KBM-7 (cell line): ENCODE data around the gene DUSP28.
"Not testable (repeated sequence)": the region's sequence is repeated elsewhere in the genome, so short reads cannot be mapped to it uniquely, and the experiment has no call there.

ENCODE experiments used
- DNase-seq: peaks from one replicate; pipeline ENCODE4 v3.0.0-alpha.2; 2015
- in situ Hi-C: fragments of 300-500 bp; cut with MboI; formaldehyde crosslinking; loops from 2 replicates; pipeline ENCODE4 v1.14.3; 2020; ENCODE audit warnings: low sequenced_read_pairs, low pct_unique_long_range_greater_than_20kb, mixed read lengths

Gene DUSP28

DNA sequence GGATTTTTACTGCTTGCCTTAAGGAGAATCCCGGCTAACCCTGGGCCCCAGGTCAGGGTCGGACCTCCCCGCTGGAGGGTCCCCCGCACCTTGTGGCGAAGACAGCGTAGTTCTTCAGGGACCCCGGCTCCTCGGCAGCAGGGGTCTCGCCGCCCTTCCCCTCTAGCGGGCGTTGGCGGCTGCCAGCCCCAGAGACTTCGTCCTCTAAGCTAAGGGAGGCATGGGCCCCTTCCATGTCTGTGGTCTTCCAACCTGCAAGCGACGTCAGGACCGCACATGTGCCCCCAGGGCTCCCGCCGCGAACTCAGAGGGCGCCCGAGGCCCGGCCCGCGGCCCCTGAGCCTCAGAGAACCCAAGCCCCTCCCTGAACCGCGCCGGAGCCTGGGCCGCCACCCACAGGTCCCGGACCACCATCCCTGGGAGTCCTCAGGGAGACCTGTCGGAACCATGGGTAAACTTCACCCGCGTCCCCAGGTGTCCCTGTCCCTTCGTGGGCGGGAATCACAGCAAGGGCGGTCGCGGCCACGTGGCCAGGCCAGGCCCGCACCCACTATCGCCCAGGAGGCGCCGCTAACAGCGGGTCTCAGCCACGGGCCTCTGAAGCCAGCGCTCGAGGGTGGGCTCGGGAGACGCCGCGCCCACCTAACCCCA, 2.9 kb upstream of the DUSP28 start:
- no peak for DNase-seq
- in situ Hi-C loops, result no loop called here

DNA sequence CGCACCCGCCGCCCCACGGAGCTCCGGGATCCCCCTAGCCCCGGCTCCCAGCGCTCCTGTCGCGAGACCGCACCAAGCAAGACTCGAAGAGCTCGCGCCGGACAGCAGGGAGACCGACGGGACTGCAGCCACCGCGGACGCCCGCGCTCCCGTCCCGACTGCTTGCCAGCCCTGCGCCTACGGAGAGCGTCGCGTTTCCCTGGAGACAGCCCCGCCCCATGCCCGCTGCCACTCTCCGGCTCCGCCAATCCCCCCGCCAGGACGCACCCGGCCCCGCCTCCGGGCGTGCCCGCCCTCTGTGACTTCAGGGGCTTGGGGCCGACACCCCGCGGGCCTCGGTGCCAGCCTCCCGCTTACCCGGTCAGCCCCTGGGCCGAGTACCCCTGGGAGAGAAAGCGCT, 2.3 kb upstream of the DUSP28 start, which contains the start of gene ANKMY1:
TSS of gene ANKMY1 (minus strand) at position 181 of the 400 bp plus-strand sequence. CDS start 653 bp downstream, outside the sequence.
- no peak for DNase-seq

GRCh38 chr2:240558236-240558761, 1.9 kb upstream of the DUSP28 start:
- DNase-seq, result no peak
- in situ Hi-C loops, result no loop called here

More for the DNA sequence above, 2.3 kb upstream of the DUSP28 start, which contains the start of gene ANKMY1:
- in situ Hi-C loops, result no loop called here

DNA sequence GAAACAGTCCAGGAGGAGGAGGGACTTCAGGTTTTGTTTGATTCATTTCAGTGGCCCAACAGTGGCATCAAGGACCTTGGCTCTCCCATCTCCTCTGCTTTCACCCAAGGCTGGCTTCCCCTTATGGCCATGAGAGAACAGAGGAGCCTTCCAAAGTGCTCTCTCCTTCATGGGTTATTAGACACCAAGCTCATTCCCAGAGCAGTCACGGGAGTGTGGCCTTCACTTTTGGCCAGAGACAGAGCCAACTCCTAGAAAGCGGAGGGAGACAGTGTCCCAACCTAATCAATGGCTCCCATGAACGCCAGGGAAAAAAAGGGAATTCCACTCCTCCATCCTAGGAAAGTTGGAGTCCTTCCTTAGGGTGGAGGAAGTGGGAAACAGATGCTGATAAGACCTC, 871 bp upstream of the DUSP28 start:
- in situ Hi-C loops, result no loop called here
- DNase-seq, result no peak

DNA sequence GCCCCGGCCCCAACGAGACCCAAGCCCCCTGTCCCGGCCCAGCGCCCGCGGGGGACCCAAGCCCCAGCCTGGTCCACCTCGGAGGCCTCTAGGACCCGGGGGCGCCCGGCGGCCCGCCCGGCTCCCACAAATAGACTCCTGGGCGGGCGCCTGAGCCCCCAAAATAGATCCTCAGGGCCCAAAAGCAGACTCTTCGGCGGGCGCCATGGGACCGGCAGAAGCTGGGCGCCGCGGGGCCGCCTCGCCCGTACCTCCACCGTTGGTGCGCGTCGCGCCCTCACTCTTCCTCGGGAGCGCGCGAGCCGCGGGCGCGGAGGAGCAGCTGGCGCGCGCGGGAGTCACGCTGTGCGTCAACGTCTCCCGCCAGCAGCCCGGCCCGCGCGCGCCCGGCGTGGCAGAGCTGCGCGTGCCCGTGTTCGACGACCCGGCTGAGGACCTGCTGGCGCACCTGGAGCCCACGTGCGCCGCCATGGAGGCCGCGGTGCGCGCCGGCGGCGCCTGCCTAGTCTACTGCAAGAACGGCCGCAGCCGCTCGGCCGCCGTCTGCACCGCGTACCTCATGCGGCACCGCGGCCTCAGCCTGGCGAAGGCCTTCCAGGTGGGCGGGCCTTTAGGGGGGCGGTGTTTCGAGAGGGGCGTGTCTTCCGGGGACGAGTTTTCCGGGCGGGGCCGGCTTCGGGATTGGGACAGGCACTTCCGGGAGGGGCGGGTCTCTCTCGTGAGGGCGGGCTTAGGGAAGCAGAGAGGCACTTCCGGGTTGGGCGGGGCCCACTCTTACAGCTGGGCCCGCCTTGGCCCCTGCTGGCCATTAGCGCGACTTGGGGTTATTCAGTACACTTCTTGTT, 545 bp downstream of the DUSP28 start:
- peak; percentile 96 for DNase-seq
- in situ Hi-C loops, result no loop called here

DNA sequence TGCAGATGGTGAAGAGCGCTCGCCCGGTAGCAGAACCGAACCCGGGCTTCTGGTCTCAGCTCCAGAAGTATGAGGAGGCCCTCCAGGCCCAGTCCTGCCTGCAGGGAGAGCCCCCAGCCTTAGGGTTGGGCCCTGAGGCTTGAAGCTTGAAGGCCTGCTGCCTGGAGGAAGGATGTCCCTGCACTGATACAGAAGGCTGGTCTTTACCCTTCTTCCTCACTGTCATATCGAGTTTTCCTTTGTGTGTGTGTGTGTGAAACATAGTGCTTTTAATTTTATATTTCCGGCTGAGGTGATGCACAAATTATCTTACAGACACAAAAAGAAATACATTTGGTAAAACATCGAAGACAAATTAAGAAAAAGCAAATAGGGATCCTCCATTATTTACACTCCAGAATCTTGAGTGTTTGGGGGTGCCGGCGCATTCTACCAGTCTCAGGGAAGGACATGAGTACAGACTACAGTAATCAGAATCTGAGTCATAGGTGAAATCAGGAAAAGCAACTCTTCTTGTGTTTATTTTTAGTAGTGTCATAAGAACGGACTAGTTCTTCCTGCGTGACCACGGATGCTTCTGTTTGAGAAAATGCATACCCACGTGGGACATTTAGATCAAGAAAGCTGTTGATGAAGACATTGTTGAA, 1.3 kb downstream of the DUSP28 start:
- in situ Hi-C loops, result no loop called here
- no peak for DNase-seq

GRCh38 chr2:240563231-240563630, 3.1 kb downstream of the DUSP28 start:
- in situ Hi-C loops, DNase-seq: not testable (repeated sequence)

DNA sequence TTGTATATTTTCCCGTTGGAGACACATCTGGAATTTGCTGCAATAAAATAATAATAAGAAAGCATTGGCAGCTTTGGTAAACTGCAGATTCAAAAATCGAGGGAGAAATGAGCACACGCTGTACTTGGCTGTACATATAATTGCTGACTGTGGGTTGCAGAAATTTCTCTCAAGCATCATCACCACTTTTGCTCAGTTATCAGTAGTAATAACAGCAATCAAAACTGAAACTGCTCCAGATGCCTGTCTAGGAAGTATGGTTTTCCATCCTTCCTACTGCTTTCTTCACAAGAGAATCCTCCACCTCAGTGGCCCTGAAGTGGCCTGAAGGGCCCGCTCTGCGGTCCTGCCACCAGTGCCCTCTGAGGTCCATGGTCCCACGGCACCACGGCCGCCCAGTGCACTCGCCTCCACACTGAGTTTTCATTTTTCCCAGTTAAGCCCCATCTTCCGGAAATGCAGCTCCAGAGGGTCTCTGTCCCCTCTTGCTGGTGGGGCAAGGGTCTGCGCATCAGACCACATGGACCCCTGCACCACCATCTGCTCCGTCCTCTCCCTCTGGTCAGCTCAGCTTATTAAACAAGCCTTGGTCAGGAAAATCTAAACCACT, 3.9 kb downstream of the DUSP28 start:
- in situ Hi-C loops, result no loop called here
- DNase-seq, result no peak

GRCh38 chr2:240564561-240565332, 4.6 kb downstream of the DUSP28 start:
- DNase-seq, result no peak
- in situ Hi-C loops, result no loop called here

DNA sequence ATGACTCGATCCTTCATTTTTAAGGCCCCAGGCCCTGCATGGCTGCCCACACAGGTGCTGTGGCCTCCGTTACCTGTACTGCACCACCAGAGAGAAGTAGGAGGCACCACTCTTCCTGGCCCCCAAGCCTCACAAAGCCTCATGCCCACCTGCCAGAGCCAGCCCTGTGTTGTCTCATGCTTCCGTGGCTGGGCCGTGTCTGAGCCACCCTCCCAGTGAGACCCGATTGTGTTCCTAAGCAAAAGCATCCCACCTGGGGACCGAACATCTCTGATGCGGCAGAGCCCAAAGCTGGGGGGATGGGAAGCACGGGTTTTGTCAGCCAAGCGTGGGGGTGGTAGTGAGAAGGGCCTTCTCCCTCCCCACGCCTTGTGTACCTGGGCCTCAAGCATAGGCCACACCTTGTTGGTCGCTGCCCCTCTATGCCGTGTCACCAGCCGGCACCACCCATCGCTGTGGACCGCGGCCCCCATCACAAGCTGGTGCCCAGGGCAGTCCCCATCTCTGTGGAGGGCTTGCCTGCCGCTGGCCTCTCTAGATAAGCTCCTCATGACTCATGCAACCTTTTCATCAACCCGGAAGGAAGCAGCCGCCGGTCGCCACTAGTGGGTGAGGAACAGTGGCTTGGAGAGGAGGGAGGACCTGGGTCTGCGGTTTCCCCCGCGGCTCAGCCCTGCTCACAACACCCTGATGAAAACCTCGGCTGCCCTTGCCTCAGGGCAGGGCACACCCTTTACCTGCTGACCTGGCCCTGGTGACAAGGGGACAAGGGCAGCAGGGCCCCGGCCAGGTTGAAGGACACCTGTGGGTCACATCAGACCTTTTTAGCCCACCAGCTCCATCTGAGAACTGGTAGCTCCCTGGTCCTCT, 5.4 kb downstream of the DUSP28 start:
- DNase-seq, result peak; percentile 98
- in situ Hi-C loops, result no loop called here

GRCh38 chr2:240566203-240567136, 6.3 kb downstream of the DUSP28 start:
- in situ Hi-C loops, result no loop called here
- peak; percentile 80 for DNase-seq

DNA sequence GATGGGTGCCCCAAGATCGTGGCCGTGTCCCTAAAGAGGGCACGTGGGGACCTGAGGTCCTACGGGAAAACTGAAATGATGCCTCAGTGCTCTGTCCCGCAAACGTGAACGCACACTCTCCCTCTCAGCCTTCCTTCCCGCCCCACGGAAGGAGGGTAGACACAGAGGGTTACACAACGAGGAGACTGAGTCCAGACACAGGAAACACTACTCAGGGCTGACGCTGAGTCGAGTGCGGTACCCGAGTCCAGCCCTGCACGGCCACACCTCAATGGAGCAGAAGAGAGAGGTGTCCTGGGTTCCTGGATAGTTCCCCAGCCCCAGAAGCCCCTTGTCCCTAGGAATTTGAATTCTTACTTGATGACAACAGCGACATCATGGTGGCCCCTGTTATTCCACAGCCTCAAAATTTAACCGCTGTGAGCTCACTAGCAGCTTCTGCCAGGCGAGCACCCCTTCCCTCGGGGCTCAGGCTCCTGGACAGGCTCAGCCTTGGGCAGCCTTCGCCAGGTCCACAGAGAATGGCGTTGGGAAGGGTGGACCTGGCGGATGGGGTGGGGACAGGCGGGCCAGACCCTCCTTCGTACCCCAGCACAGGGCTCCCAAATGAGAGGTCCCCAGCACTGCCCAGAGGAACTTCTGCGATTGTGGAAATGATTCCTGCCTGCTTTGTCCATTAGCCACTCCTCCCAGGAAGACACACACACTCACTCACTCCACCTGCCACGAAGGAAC, 7.1 kb downstream of the DUSP28 start:
- in situ Hi-C loops, result no loop called here
- peak; percentile 20 for DNase-seq

GRCh38 chr2:240567872-240568677, 7.9 kb downstream of the DUSP28 start, which contains the start of gene RNPEPL1:
Gene RNPEPL1 (plus strand): TSS chr2:240568484. CDS start chr2:240568587, 103 bp downstream.
- in situ Hi-C loops, result no loop called here
- DNase-seq, result peak; percentile 52

GRCh38 chr2:240568678-240569522, 8.7 kb downstream of the DUSP28 start:
- DNase-seq, result peak; percentile 39
- in situ Hi-C loops, result no loop called here
